IPS DF 4.7 (cell line): ENCODE measurements around the gene LZTFL1.

ENCODE experiments used
- DNase-seq: peaks from one replicate; pipeline ENCODE4 v3.0.0-alpha.2; 2013; ENCODE audit warnings: low spot score; ENCODE audit errors: extremely low read depth

Gene LZTFL1

DNA sequence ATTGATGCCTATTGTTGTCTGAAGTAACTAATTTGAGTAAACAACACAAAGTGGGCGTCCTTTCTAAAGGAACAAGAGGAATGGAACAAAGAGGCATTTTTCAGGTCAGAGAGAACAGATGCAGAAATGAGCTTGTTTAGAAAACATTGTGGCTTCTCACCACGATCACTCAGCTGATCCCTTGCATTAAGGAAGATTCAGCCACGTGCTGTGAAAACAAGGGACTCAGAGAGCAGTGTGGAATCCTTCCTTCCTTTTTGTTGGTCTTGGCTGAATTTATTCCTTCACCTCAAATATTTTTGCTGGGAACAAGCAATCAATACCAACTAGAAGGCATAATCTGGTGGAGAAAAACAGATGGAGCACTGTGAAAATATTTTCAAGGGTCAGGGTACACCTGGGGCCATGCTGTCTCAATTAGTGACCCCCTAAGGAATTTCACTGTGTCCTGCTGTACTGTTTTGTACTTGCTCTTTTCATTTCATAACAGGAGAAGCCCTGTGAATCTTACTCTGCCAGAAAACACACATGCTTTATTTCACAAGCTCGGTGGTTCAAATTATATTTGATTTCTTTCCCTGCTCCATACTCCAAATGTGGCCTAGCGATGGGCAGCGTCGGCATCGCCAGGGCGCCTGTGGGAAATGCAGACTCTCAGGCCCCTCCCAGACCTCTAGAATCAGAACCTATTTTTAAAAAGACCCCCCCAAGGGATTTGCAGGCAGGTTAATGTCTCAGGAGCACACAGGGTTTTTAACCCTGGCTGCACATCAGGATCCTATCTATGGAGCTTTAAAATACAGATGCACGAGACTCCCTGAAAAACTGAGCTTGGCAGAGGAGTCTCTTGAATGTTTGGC lies 34.0 kb downstream of the LZTFL1 start:
- no peak for DNase-seq

DNA sequence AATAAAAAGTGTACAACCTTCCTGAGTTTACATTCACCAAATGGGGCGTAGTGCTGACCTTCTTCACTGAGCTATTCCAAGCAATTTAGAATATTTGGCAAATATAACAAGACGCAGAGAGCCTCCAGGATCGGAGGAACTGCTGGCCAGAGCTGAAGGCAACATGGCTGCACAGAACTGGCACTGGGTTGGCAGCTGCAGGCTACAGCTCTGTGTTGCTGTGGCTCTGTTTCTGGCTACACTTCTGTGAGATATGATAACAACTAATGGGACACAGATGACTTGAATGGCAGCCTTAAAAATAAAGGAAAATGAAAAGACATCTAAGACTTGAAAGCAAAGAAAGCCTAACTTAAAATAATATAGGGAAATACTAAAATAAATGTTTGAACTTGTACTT lies 34.8 kb downstream of the LZTFL1 start:
- no peak for DNase-seq

DNA sequence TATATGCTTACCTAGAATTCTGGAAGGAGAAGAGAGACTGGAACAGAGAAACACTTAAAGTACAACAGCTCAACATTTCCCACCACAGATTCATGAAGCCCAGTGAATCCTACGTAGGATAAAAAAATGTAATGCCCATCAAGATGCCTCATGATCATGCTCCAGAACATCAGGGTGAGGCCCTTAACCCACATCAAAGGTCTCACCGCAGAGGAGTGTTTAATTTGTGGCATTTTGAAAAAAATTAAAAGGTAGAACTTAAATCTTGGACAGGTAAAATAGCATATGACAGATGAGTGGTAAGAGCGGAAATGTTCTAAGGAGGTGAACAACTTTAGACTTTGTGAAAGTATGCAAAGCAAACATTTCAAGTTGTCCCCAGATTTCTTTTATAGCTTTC lies 35.8 kb downstream of the LZTFL1 start:
- no peak for DNase-seq

DNA sequence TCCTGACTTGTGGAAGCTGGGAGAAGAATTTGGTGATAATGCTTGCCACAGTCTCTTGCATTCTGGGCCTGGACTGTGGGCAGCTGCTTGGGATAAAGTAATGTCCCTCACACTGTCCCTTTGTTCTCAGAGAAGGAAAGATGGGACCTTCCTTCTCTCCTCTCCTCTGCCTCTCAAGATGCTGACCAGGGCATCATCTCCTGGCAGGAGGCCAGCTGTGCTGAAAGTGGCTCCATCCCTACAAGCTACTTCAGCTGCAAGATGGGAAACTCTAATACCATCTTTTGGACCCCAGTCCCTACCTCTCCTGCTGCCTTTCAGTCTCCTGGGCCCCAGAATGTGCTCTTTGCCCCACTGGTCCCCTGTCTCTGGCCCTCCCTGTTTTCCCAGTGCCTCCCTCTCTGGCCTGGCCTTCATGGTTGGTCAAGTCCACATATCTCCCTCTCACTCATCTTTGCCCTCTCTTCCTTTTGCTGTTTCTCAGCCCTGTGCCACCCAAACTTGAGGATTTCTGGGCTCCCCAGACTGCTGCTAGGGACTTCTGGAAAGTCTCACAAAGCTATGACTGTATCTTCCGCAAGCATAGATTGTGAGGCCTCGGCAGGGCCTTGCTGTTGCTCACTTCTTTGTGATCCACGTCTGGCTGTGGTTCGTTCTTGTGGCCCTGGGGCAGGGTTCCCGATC lies 38.5 kb downstream of the LZTFL1 start:
- no peak for DNase-seq

DNA sequence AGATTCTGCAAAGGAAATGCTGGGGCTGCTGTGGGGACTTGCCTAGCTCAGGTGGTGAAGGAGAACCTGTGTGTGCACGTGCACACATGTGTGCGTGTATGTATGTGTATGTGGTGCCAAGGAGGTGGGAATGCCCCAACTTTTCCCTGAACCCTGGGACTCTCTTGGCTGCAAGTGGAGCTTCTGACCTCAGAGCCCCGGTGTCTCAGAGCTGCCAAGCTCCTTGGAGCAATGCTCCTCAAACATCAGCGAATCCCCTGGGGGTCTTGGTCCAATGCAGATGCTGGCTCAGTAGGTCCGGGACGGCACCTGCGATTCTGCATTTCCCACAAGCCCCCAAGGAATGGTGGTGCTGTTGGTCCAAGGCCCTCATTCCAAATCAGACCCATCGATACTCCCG lies 39.8 kb downstream of the LZTFL1 start:
- DNase-seq, result no peak

DNA sequence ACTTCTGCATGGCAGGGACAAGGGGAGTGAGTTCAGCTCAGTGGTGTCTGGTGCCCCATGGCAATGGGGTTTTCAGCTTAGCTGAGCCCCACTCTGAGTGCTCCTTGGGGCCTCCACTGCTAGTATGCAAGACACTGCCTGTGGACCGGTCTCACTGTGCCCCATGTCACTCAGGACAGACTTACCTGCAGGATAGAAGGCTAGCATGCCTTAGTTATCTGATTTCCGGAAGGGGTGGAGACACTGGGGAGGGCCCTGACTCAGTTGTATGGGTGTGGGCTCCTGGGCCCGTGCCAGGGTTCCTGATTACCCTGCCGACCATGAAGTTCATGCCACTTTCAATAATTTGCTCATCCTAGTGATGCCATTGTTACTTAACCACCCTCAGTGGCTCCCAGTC lies 41.3 kb downstream of the LZTFL1 start:
- no peak for DNase-seq

DNA sequence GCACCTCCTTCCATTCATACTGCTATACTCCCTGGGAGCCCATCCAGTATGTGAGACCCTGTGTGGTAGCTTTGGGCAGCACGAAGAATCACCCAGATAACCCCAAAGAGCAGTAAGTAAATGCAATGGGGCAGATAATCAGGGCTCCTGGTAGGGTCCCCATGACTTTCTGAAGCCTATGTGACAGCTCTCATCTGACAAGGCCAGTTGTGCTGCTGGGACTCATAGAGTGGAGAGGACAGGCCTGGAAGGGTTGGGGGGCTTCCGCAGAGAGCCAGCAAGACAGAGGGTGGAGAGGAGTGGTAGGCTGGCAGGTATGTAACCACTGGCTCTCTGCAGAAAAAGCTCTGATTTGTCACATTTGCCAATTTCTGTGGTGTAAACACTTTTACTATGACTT lies 42.3 kb downstream of the LZTFL1 start:
- no peak for DNase-seq

DNA sequence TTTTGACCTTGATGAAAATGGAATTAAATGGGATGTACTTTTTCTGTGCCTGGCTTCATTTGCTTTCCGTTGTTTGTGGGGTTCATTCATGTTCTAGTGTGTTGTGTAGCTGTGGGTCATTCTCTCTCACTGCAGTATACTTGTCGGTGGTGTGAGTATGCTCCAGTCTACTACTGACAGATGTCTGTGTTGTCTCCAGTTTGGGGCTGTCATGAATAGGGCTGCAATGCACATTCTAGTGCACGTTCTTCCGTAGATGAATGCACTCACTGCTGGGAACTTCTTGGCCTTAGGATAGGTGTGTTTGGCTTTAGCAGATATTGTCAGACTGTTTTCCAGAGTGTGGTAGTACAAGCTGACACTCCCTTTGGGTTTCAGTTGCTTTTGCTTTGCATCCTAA lies 43.9 kb downstream of the LZTFL1 start:
- no peak for DNase-seq

DNA sequence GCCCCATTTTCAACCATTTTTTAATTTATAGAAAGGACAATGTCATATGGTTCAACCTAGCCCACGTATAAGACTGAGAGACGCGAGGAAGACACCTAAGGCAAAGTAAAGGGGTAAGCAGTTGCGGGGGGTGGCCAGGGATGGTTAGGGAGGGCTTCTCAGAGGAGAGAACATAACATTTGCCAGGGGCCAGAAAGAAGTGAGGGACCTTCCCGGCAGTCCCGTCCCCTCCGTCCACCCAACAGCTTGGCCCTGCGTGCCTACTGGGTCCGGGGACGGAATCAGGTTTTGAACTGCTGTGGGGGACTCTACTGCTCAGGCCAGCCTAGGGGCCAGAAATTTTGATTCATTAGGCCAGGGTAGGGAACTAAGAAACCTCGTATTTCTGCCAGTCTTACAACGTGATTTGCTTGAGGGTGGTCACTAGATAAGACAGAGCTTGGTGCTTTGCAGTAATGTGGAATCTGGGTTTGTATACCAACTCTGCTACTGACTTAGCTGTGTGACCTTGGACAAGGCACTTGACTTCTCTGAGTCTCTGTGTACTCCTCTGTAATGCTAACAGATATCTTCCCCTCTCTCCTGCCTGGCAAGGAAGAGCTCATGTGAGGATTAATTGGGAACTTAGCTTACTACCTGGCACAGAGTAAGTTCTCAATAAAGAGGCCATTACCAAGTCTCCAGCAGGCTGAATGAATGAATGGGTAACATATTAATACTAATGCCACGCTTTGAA lies 44.8 kb downstream of the LZTFL1 start:
- no peak for DNase-seq

DNA sequence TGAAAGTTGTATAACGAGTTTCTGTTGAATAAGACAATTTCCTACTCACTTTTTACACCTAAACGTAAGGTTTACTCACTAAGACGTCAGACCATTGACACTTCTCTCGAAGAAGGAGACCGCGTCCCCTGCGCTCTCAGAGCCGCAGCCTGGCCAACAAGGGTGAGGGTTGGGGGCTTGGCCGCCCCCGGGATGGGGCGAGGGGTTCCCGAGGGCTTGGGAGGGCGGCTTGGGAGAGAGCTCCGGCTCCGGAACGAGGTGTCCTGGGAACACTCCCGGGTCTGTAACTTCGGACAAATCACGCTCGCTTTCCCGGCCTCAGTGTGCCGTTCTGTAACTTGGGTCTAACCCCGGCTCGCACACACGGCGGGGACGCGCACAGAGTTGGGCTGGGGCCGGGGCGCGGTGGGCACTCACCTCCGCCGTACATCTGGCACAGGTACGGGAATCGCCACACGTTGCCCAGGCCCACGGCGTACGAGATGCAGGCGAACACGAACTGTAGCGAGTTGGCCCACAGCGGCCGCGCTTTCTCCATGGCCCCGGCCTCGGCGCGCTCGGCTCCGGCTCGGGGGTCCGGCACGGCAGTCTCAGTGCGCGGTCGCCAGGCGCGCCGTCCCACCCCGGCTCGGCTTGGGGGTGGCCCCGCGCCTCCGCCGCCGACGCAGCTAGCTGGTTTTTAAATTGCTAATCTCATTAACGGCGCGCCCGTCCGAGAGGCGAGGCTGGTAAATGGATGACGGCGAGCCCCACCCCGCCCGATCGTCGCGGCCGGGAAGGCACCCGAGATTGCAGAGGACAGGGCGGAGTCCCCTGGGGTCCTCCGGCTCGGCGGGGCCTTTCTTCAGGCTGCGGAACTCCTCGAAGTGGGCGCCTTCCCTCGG lies 45.8 kb downstream of the LZTFL1 start, which contains the start of gene SLC6A20:
Gene SLC6A20, minus strand, starts transcription at position 655 of the 884 bp plus-strand sequence. Its CDS starts 117 bp downstream, at position 538.
- no peak for DNase-seq

DNA sequence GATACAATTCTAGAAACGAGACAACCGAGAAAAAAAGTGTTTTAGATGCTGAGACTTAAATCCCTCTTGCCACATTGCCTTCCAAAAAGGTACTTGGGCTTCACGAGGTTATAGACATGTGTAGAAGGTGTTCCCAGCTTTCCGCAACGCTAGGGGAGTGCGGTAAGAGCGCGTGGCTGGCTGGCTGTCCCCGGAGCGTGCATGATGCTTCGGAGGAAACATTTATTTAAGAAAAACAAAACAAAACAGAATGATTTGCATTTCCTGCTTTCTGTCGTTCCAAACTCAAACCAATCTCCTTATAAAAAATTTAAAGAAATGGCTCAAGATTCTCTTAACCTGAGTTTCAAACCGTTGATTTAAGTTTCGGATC lies 46.4 kb downstream of the LZTFL1 start:
- DNase-seq, result no peak

DNA sequence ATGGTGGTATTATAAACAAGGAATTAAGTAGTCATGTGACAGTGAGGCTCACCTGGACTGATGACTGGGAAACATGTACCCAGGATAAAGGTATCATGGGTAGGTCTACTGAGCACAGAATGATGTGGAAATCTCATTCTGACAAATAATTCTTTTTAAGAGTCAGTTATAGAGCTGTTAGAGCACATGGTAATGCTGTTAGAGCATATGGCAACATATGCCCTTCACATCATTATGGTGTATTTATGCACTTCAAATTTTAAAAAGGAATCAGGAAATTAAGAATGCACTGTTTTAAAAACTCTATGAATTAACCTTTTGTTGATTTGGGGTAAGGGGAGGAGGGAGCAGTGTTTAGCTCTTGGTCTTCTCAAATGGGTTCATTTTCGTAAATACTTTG lies 47.3 kb downstream of the LZTFL1 start:
- DNase-seq, result no peak

DNA sequence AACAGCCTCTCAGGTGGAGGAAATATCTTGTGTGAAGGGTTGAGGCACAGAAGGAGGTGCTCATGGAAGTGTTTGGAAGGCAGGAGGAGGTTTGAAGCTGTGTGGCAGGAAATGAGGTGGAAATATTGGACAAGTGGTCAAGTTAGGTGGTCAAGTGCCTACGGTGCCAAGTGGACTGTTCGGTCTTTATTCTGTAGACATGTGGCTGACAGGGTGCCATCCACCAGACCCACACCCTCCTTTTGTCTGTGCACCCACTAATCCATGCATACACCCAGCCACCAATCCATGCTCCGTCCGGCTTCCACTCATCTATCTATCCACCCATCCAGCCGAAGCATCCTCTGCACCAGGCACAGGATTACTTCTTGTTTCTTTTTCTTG lies 47.8 kb downstream of the LZTFL1 start:
- no peak for DNase-seq

DNA sequence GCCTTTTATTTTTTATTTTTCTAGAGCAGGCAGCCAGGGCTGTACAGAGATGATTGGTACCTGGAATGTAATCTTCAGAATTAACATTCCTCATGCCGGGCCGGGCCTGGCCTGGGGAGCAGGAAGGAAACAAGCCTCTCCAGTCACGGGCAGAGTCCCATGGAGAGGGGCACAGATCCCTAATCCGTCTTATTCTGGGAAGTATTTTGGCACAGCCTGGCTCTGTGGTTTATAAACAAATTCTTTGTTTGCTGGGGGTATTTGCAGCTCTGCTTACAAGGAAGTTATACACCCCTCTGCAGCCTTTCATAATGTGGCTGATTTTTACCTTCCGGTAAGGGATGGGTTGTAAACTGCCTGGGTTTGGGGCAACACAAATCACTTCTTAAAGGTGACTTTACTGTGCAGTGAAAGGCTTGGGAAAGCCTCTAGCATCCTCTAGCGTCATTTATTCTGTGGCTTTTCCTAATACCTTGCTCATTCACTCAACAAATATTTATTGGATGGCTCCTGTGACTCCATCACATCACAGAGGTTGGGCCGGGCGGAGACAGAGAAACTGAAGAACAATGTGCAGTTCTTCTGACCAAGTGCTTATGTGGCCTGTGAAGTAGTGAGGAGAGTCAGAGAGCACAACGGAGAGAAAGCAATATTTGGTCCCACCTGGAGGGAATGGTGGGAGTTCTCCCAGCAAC lies 48.3 kb downstream of the LZTFL1 start:
- DNase-seq, result no peak

DNA sequence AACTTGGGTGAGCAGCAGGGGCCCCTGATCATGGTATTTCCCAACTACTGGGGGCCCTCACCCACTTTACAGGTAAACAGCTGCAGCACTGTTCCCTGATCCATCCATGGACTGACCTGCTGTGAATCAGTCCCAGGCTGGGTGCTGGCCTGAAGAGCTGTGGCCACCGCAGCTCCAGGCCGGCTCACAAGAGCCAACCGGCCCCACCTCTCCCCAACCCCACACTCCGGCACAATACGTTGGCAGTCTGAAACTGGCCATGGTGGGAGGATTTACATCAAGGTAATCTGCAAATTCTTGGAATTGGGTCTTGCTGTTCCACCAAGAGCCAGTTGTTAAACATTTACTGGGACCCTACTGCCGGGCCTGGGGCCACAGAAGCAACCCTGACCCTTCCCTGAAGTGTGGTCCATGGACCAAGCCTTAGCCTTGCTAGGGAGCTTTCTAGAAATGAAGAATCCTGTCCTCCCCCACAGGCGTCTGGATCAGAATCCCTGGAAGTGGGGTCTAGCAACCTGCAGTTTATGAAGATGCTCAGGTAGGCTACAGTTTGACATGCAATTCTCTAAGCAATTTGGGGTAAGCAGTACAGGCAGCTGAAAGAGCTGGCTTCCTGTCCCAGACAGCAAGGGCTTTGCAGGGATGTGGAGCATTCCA lies 49.3 kb downstream of the LZTFL1 start:
- DNase-seq, result no peak

DNA sequence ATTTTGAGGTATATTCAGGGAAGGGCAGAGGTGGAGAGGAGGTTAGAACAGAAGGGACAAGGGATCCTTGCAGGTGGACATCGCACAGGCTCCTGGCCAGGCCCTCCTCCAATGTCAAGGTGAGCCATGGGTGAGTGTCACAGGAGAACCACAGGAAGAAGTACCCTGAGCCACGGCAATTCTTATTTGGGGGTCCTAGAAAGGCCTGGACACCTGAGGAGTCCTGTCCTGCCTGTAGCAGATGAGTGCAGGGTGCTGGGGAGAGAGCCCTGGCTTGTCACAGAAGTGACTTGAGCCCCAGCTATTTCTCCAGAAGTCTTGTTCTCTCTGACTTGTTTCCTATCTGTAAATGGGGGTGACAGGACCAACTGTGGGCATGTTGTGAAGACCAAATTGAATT lies 49.9 kb downstream of the LZTFL1 start:
- no peak for DNase-seq

DNA sequence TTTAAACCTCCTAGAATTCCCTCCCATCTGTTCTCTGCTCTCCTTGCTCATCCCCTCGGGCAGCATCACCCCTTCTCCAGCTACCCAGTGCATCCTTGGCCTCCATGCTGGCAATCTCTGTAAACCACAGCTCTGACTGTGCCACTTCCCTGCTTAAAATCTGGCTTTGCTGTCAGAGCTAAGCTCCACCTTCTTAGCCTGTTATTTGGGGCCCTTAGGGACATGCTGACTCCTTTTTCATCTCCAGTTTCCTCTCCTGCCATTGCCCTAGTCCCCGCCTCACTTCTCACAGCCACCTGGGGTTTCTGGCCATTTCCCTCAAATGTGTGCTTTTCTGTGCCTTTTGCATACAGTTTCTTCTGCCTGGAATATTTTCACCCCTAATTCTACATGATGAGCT lies 51.3 kb downstream of the LZTFL1 start:
- DNase-seq, result no peak

DNA sequence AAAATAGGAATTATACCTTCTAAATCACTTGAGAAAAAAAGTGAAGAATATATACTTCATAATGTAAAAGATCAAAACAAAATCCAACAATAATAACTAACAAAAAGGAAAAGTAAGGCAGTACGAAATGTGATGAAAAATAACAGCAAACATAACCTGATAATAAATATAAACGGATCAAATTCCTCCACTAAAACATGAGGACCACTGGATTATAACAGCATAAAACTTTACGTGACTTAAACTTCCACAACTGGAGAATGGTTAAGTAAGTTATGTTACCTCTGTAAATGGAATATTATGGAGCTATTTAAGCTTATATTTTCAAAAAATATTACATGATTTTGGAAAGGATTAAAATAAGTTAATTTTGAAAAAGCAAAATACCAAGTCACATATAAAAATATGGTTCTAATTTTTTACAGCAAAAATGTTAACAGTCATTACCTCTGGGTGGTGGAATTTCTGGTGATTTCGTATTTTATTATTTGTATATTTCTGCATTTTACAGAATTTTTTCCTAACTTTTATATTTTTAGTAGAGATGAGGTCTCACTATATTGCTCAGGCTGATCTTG lies 52.6 kb downstream of the LZTFL1 start:
- DNase-seq, result no peak

DNA sequence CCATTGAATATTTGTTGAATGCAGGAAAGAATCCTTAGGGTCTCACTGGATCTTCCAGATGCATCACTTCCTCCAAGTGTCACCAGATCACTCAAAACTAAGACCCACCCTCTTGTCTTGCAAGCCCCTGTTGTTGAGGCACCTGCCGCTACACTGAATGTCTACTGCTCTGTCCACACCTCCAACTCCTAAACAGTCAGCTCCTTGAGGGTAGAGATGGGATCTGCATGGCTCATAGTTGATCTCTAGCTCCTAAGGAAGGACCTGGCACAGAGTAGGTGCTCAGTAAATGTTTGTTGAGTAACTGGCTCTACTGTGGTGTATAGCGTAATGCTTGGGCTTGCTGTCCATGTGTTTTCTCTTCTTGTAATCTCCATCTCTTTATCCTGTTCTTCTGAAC lies 54.4 kb downstream of the LZTFL1 start:
- DNase-seq, result no peak
